Fibroblast of mammary gland (primary cell): ENCODE data around the gene SMYD3.

Source experiments
- DNase-seq: peaks from one replicate; pipeline ENCODE4 v3.0.0-alpha.2; 2010; ENCODE audit warnings: low read depth
- H3K4me3 ChIP-seq: 2 replicates; pipeline ENCODE4 v1.5.1; 2011; ENCODE audit warnings: low read depth, mild to moderate bottlenecking, low read length, moderate library complexity; ENCODE audit not compliant: control insufficient read depth
- TF ChIP-seq, protein P1 (sequence below): conservative IDR thresholded peaks from 2 replicates; pipeline ENCODE4 v1.5.1; 2011; ENCODE audit warnings: low read depth, low read length, inconsistent platforms; ENCODE audit not compliant: control insufficient read depth, insufficient read depth

SMYD3 gene

DNA sequence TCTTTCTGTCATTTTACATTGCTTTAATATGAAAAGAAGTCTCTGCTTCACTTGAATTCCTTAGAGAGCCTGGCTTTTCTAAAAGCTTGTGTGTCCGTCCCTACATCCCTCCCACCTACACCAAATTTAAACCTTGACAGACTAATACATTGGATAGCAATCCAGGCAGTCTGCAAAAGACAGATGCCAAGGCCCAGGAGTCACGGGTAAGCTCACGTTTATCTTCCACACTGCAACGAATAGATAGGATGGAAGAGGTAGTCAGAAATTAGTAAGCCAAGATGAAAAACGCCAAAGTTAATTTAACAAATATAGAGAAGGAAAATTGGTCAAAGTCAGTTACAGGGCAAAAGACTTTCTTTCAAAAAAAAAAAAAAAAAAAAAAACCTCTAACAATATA is 338.1 kb downstream of the SMYD3 start:
- no peak overlapping the region for H3K4me3 ChIP-seq
- no peak for DNase-seq

DNA sequence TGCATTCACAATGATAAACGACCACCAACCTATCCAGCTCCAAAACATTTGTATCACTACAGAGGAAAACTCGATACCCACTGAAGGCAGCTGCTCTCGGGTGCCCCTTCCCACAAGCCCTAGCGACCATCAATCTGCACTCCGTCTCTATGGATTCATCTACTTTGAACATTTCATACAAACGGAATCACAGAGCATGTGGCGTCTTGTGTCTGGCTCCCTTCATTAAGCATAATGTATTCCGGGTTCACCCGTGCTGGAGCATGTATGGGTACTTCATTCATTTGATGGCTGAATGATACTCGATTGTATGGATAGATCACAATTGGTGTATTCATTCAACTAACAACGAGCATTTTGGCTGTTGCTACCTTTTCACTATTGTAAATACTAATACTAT is 340.2 kb downstream of the SMYD3 start:
- TF ChIP-seq, protein P1, sequence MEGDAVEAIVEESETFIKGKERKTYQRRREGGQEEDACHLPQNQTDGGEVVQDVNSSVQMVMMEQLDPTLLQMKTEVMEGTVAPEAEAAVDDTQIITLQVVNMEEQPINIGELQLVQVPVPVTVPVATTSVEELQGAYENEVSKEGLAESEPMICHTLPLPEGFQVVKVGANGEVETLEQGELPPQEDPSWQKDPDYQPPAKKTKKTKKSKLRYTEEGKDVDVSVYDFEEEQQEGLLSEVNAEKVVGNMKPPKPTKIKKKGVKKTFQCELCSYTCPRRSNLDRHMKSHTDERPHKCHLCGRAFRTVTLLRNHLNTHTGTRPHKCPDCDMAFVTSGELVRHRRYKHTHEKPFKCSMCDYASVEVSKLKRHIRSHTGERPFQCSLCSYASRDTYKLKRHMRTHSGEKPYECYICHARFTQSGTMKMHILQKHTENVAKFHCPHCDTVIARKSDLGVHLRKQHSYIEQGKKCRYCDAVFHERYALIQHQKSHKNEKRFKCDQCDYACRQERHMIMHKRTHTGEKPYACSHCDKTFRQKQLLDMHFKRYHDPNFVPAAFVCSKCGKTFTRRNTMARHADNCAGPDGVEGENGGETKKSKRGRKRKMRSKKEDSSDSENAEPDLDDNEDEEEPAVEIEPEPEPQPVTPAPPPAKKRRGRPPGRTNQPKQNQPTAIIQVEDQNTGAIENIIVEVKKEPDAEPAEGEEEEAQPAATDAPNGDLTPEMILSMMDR, result no peak
- no peak overlapping the region for H3K4me3 ChIP-seq
- no peak for DNase-seq

More for the DNA sequence above, 338.1 kb downstream of the SMYD3 start:
- TF ChIP-seq, protein P1, result no peak

DNA sequence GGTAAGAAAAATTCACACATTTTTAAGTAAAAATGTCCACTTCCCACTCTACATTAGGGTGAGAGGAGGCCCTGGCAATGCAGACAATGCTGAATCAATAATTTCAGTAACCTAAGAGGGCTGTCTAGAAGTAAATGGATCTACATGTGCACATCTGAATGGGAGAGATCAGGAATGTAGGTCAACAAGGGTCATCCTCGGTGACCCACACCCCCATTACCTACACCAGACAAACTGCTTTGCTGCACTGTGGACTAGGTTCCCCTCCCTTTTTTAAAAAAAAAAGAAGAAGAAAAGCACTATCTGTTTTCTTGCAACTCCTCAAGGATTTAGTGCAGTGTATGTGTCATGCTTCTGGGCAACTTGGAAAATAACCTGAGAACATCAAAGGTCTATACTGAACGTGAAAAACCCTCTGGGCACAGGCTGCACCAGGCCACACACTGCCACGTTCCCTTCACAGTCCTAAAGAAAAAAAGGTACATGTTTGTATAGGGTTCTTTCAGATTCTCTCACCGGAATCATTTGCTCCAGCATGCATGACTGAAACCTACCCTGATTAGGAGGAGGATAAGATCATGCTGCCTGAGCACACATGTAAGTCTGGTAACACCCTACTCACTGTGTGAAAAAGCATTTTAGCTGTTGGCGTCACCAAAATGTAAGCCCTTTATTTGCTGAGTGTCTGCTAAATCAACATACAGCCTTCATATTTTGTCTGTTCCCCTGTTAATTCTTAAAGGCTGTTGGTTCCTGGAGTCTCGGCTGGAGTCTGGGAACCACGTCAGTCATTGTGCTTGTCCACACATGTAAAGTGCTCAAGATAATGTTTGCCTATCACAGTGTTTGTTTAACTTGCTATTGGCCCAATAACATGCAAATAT is 341.0 kb downstream of the SMYD3 start:
- no peak overlapping the region for H3K4me3 ChIP-seq
- TF ChIP-seq, protein P1, result no peak
- DNase-seq, result no peak

DNA sequence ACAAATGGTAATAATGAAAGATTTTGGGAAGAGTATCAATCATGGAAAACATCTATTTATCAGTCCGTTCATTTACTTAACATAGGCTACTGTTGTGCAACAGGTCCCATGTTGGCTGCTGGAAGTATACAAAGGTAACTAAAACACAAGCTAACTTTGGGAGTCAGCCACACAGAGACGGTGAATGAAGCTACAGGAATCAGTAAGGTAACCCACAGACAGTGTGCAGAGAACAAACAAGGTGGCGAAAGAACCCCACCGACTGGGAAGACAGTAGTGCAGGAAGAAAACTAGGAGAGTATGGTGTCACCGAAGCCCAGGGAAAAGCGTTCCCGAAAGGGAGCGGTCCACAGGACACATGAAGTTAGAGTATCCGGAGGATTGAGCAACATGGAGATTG is 342.3 kb downstream of the SMYD3 start:
- TF ChIP-seq, protein P1, result no peak
- H3K4me3 ChIP-seq, result no peak overlapping the region
- no peak for DNase-seq

DNA sequence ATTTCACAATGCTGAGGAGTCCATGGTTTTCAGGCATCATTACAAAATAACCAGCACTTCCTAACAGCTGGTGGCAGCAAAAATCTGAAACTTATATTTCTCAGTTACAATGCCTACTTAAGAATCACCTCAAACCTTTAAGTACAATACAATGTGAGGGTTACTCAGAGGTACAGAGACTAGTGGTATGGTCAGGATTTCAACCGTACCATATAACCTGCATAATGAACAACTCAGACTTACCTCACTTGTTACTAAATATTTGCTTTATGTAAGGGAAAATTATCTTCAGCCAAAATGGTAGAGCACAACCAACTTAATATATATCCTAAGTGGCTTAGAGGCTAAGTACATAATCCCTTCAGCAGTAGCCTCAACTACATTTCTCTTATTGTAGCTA is 344.5 kb downstream of the SMYD3 start:
- no peak overlapping the region for H3K4me3 ChIP-seq
- DNase-seq, result no peak
- TF ChIP-seq, protein P1, result no peak

DNA sequence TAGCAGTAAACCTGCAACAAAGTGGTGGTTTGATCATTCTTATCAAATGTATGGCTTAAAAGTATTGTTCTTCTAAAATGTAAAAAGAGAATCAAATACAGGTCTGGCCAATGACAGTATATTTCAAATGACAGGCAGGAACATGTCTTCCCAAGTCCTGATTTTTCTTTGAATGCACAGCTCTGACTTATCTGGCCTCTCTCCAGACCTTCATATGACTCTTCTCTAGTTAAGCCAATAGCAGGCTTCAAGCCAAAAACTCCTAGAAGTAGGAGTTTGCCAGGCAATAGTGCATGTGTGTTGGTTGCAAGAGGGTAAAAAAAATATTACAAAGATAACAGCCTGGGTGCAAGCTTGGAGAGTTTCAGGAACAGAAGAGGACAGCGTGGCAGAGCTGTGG is 345.5 kb downstream of the SMYD3 start:
- H3K4me3 ChIP-seq, result no peak overlapping the region
- TF ChIP-seq, protein P1, result no peak
- peak; percentile 90 for DNase-seq
